ENCODE data around the gene SLC24A1. TPM values are rescaled to one million over a fixed set of nuclear protein-coding genes. Genes with fewer than 3 reads are reported as not detected.

Gene SLC24A1
- total RNA-seq, 1 donor from 2014 or later: 20.7 TPM

- no peak overlapping the region for H3K4me3 Mint-ChIP-seq (ENCODE audit: unreplicated experiment)
Measured at GRCh38 chr15:65653801-65654521, 32.2 kb downstream of the SLC24A1 start.

GRCh38 chr15:65655026-65655425, 33.3 kb downstream of the SLC24A1 start:
- Mint-ChIP-seq H3K36me3 (ENCODE audit: low read depth, unreplicated experiment) (peaks cover 19% of the 10 kb centered on the region), H3K4me3 (ENCODE audit: unreplicated experiment) (no peak overlapping the region), H3K27me3 (ENCODE audit: unreplicated experiment) (no peaks in the 10 kb centered on the region), H3K27ac (ENCODE audit: unreplicated experiment) (no peak overlapping the region), H3K4me1 (ENCODE audit: unreplicated experiment) (peaks cover 16% of the 10 kb centered on the region), H3K9me3 (ENCODE audit: unreplicated experiment) (no peaks in the 10 kb centered on the region)
- TF ChIP-seq, protein P1, sequence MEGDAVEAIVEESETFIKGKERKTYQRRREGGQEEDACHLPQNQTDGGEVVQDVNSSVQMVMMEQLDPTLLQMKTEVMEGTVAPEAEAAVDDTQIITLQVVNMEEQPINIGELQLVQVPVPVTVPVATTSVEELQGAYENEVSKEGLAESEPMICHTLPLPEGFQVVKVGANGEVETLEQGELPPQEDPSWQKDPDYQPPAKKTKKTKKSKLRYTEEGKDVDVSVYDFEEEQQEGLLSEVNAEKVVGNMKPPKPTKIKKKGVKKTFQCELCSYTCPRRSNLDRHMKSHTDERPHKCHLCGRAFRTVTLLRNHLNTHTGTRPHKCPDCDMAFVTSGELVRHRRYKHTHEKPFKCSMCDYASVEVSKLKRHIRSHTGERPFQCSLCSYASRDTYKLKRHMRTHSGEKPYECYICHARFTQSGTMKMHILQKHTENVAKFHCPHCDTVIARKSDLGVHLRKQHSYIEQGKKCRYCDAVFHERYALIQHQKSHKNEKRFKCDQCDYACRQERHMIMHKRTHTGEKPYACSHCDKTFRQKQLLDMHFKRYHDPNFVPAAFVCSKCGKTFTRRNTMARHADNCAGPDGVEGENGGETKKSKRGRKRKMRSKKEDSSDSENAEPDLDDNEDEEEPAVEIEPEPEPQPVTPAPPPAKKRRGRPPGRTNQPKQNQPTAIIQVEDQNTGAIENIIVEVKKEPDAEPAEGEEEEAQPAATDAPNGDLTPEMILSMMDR (IDR thresholded peaks at IDR 0.05; ENCODE audit: unreplicated experiment): no peak
- DNase-seq (ENCODE audit: low spot score): no peak

More at GRCh38 chr15:65653801-65654521, 32.2 kb downstream of the SLC24A1 start:
- no peaks in the 10 kb centered on the region for H3K27me3 Mint-ChIP-seq (ENCODE audit: unreplicated experiment)
- no peak for DNase-seq (ENCODE audit: low spot score)
- no peaks in the 10 kb centered on the region for H3K9me3 Mint-ChIP-seq (ENCODE audit: unreplicated experiment)
- H3K36me3 Mint-ChIP-seq (ENCODE audit: low read depth, unreplicated experiment): peaks cover 19% of the 10 kb centered on the region
- H3K27ac Mint-ChIP-seq (ENCODE audit: unreplicated experiment): no peak overlapping the region
- TF ChIP-seq, protein P1 (IDR thresholded peaks at IDR 0.05; ENCODE audit: unreplicated experiment): no peak
- peaks cover 16% of the 10 kb centered on the region for H3K4me1 Mint-ChIP-seq (ENCODE audit: unreplicated experiment)

- Mint-ChIP-seq H3K9me3 (ENCODE audit: unreplicated experiment) (no peaks in the 10 kb centered on the region), H3K4me1 (ENCODE audit: unreplicated experiment) (peaks cover 12% of the 10 kb centered on the region), H3K27me3 (ENCODE audit: unreplicated experiment) (no peaks in the 10 kb centered on the region), H3K4me3 (ENCODE audit: unreplicated experiment) (no peak overlapping the region), H3K27ac (ENCODE audit: unreplicated experiment) (no peak overlapping the region), H3K36me3 (ENCODE audit: low read depth, unreplicated experiment) (peaks cover 16% of the 10 kb centered on the region)
- TF ChIP-seq, protein P1 (IDR thresholded peaks at IDR 0.05; ENCODE audit: unreplicated experiment): no peak
- DNase-seq (ENCODE audit: low spot score): no peak
Measured at GRCh38 chr15:65655457-65655856, 33.7 kb downstream of the SLC24A1 start.

DNA sequence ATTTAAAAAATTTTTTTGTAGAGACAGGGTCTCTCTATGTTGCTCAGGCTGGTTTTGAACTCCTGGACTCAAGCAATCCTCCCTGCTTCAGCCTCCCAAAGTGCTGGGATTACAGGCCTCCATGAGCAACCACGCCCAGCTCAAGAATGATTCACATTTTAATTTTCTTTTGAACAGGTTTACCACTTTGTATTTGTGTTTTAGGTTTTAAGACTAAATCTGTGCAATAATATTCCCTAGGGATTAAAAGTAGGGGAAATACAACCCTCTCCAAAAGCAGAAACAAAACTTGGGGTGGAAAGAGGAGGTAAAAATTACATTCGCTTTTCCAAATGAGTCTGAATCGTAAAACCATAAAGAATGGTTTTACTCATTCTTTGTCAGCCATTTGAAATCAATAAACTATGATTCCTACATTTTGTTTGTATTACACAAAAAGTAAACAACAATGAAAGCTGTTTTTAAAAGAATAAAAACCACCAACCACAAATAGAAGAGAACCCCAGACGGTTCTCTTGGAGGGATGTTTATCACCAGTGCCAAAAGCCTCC, 37.8 kb downstream of the SLC24A1 start:
- Mint-ChIP-seq H3K9me3 (ENCODE audit: unreplicated experiment) (no peaks in the 10 kb centered on the region), H3K27me3 (ENCODE audit: unreplicated experiment) (no peaks in the 10 kb centered on the region), H3K4me3 (ENCODE audit: unreplicated experiment) (no peak overlapping the region), H3K4me1 (ENCODE audit: unreplicated experiment) (no peaks in the 10 kb centered on the region), H3K36me3 (ENCODE audit: low read depth, unreplicated experiment) (no peaks in the 10 kb centered on the region), H3K27ac (ENCODE audit: unreplicated experiment) (no peak overlapping the region)
- TF ChIP-seq, protein P1 (IDR thresholded peaks at IDR 0.05; ENCODE audit: unreplicated experiment): no peak
- DNase-seq (ENCODE audit: low spot score): no peak

DNA sequence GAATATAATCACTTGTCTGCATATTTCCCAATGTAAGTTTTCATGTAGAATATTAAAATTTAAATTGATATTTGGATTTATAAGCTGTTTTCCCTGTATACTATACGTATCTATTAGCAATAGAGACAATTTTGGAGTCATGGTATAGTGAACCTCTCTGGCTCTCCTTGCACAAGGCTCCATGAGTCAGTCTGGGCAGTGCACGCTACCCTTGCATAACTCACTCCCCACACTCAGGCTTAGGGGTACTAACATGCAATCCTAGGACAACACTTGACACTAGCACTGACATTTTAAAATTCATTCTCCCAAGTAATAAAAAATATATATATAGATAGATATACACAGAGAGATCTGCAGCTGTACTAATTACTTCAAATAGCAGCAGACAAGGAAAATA, 39.2 kb downstream of the SLC24A1 start:
- Mint-ChIP-seq H3K9me3 (ENCODE audit: unreplicated experiment) (no peaks in the 10 kb centered on the region), H3K4me3 (ENCODE audit: unreplicated experiment) (no peak overlapping the region), H3K27ac (ENCODE audit: unreplicated experiment) (no peak overlapping the region), H3K36me3 (ENCODE audit: low read depth, unreplicated experiment) (no peaks in the 10 kb centered on the region), H3K27me3 (ENCODE audit: unreplicated experiment) (no peaks in the 10 kb centered on the region), H3K4me1 (ENCODE audit: unreplicated experiment) (no peaks in the 10 kb centered on the region)
- DNase-seq (ENCODE audit: low spot score): no peak
- TF ChIP-seq, protein P1 (IDR thresholded peaks at IDR 0.05; ENCODE audit: unreplicated experiment): no peak
